Muscle layer of colon (tissue), 2 donors: ENCODE measurements around the gene MED26.

Source experiments
- H3K27ac ChIP-seq: one replicate; pipeline ENCODE4 v1.7.0; 2013; ENCODE audit warnings: low read depth, mild to moderate bottlenecking, low read length, moderate library complexity
- H3K27me3 ChIP-seq, 2 donors: one replicate each; pipeline ENCODE4 v1.7.0; 2013; ENCODE audit warnings: low read length in 2 of 2, mild to moderate bottlenecking in 2 of 2; ENCODE audit not compliant: insufficient read depth in 2 of 2, control insufficient read depth in 1 of 2
- H3K36me3 ChIP-seq: one replicate; pipeline ENCODE4 v1.7.0; 2013; ENCODE audit warnings: mild to moderate bottlenecking, low read length; ENCODE audit not compliant: insufficient read depth
- H3K4me1 ChIP-seq: one replicate; pipeline ENCODE4 v1.7.0; 2013; ENCODE audit warnings: mild to moderate bottlenecking, low read length; ENCODE audit not compliant: insufficient read depth
- H3K4me3 ChIP-seq, 2 donors: one replicate each; pipeline ENCODE4 v1.7.0; 2013; ENCODE audit warnings: low read length in 2 of 2, low read depth in 1 of 2, mild to moderate bottlenecking in 1 of 2, moderate library complexity in 1 of 2
- H3K9ac ChIP-seq: one replicate; pipeline ENCODE4 v1.7.0; 2013; ENCODE audit warnings: low read length
- H3K9me3 ChIP-seq: one replicate; pipeline ENCODE4 v1.7.0; 2013; ENCODE audit warnings: mild to moderate bottlenecking, low read length
- donor health status: abdominal sarcoma.
- donor health status: Adenocarcinoma of cecum.

The MED26 gene

DNA sequence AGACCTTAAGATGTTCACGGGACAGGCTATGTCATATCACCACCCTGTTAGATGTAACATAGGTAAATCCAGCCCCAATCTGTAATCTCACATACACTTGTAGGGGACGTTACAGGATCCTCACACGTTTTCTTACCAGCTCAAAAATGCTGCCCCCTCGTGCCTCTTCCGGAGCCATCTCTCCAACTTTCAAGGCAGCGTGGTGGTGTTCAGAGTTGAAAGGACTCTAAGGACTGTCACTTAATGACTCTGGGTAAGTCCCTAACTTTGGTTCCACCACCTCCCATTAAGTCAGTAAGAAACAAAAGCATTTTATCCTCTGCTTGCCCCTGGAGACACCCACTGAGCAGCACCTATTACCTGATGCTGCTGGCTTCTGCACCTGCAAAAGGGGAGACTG is 4.4 kb downstream of the MED26 start:
- H3K9me3 ChIP-seq: no peaks in the 10 kb centered on the region
- H3K4me3 ChIP-seq: no peak overlapping the region
- H3K4me1 ChIP-seq: peaks cover 49% of the 10 kb centered on the region
- peaks cover 7% of the 10 kb centered on the region for H3K36me3 ChIP-seq
- no peaks in the 10 kb centered on the region for H3K27me3 ChIP-seq
- H3K27ac ChIP-seq: no peak overlapping the region
- H3K9ac ChIP-seq: no peak overlapping the region

DNA sequence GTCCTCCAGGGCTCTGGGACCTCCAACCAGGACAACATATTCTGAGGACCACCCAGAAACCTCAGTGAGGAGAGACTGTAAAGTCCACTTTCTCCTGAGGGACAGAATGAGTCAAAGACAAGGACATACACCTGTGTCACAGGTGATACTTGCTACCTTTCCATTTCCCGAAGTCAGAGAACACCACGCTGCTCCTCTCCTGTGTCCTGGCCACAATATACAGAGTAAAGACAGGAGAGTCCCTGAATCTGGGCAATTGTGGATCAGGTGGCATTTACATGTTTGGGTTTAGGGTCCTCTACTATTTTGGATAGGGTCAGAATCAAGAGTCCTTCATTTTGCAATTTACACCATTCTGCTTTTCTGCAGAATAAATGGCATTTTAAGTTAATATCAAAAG is 4.9 kb downstream of the MED26 start:
- H3K4me1 ChIP-seq: peaks cover 54% of the 10 kb centered on the region
- H3K9me3 ChIP-seq: no peaks in the 10 kb centered on the region
- H3K9ac ChIP-seq: no peak overlapping the region
- H3K27me3 ChIP-seq: no peaks in the 10 kb centered on the region
- no peak overlapping the region for H3K27ac ChIP-seq
- peaks cover 7% of the 10 kb centered on the region for H3K36me3 ChIP-seq
- no peak overlapping the region for H3K4me3 ChIP-seq

DNA sequence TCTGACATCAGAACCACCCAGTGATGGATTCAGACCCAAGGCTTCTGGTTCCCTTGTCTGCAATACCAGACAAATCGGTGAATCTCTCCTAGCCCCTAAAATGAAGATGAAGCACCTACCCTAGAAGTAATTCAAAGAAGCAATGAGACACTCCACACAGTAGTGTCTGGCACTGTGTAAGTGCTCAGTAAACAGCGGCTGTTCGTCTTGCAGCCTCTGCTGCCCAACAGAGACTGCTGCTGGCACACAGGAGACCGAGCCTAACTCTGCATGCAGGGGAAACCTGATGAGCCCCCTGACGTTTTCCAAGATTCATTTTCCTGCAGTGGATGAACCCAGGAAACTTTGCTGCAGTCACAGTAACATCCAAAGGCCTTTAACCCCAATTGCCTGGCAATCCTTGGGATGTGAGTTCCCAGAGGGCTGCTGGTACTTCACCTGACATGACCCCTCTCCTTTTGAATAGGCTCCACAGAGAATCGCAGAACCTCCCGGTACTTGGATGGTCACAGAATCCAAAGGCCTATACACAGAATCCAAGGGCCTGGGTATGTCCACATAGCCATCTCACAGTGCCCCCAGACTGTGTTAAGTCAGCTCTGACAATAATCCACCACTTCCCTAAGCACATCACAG is 6.7 kb downstream of the MED26 start:
- H3K4me1 ChIP-seq: peaks cover 51% of the 10 kb centered on the region
- peaks cover 7% of the 10 kb centered on the region for H3K36me3 ChIP-seq
- no peaks in the 10 kb centered on the region for H3K9me3 ChIP-seq
- no peak overlapping the region for H3K27ac ChIP-seq
- H3K4me3 ChIP-seq: no peak overlapping the region
- H3K9ac ChIP-seq: no peak overlapping the region
- no peaks in the 10 kb centered on the region for H3K27me3 ChIP-seq

DNA sequence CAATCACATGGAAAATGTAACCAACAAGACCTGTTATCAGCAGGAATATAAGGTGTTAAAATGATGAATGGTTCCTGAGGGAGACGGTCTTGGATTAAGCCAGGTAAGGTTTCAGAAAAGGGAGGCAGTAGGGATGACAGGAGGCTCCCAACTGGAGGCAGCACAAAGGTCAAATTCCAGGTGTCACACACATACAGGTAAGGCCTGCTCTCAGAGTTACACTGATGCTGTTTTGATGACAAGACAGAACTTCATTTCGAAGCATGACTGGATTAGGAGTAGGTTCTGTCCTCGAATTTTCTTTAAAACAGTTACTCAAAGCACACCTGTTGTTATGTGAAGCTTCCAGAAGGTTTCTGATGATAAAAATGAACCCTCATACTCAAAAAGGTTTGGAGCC is 7.4 kb downstream of the MED26 start:
- Histone ChIP-seq H3K36me3 (peaks cover 7% of the 10 kb centered on the region), H3K4me1 (peaks cover 44% of the 10 kb centered on the region), H3K9me3 (no peaks in the 10 kb centered on the region), H3K27me3 (no peaks in the 10 kb centered on the region), H3K9ac (no peak overlapping the region), H3K4me3 (no peak overlapping the region), H3K27ac (no peak overlapping the region)

DNA sequence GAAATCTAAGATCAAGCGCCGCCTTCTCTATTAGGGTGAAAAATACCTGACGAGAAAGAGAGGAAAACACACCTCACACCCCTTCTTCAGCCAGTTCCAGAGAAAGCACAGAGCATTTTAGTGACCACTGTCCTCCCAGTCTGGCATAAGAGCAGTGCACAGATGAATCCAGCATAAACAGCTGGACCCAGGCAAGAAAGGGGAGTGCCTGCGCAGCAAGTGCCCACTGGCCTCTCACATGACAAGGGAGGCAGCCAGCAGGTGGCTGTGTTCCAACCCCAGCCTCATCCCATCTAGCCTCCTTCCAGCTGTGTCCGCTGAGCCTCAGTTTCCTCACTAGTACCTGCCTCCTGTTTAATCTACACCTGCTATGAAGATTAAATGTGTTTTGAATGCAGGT is 8.0 kb downstream of the MED26 start:
- Histone ChIP-seq H3K9ac (no peak overlapping the region), H3K27me3 (no peaks in the 10 kb centered on the region), H3K36me3 (peaks cover 7% of the 10 kb centered on the region), H3K4me1 (peaks cover 41% of the 10 kb centered on the region), H3K9me3 (no peaks in the 10 kb centered on the region), H3K4me3 (no peak overlapping the region), H3K27ac (no peak overlapping the region)

DNA sequence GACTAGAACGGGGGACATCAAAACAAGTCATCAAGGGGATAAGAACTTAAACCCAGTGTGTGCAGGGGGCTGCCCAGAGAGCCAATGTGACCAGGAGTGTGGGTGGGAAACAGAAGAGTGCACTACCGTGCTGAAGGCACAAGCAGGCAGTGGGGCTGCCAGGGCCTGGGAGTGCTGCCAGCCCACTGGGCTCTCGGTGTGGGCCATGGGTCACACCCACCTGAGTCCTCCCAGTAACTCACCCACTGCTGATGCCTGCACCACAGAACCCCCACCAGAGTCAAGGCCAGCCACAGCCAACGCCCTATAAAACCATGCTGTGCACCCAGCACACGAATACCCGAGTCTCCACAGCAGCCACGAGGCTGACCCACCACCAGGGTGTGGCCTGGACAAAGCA is 8.5 kb downstream of the MED26 start:
- peaks cover 38% of the 10 kb centered on the region for H3K4me1 ChIP-seq
- no peak overlapping the region for H3K27ac ChIP-seq
- no peaks in the 10 kb centered on the region for H3K27me3 ChIP-seq
- no peaks in the 10 kb centered on the region for H3K9me3 ChIP-seq
- H3K9ac ChIP-seq: no peak overlapping the region
- peaks cover 5% of the 10 kb centered on the region for H3K36me3 ChIP-seq
- H3K4me3 ChIP-seq: peak overlapping the region in 1 of 2 donors; percentile 6

DNA sequence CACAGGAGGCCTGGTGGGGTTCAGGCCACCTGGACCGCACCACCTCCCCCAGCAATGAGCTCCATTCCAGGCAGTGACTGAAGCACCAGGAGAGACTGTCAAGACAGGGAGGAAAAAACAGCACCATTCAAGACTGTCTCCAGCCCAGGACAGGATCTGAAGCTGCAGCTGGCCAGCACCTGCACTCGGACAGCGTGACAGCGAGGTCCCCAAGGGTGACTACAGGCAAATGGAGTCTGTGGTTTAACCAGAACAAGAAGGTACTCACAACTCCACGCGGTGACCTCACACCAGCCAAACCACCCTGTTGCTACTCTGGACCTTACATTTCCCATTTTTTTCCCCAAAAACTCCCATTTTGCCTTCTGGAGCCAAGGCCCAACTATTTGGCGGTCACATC is 9.8 kb downstream of the MED26 start:
- H3K9me3 ChIP-seq: no peaks in the 10 kb centered on the region
- no peaks in the 10 kb centered on the region for H3K36me3 ChIP-seq
- peaks cover 38% of the 10 kb centered on the region for H3K4me1 ChIP-seq
- H3K9ac ChIP-seq: no peak overlapping the region
- H3K27ac ChIP-seq: no peak overlapping the region
- H3K27me3 ChIP-seq: no peaks in the 10 kb centered on the region
- H3K4me3 ChIP-seq: no peak overlapping the region

DNA sequence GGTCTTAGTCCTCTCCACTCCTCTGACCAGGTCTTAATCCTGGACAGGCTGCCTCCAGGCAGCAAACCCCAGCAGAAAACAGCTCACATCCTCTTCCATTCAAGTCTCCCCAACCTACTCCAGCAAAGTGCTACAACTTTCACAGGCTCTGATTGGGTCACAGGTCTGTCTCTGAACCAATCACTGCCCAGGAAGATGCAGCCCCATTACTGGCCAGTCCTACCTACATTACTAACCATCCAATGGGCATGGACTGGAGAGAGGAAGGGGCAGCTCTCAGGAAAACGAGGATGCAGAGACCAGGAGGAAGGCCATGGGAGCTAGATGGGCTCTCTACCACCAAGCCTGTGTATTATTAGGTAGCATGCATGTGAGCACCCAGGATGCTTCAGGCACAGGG is 12.2 kb downstream of the MED26 start:
- Histone ChIP-seq H3K9ac (no peak overlapping the region), H3K27ac (no peak overlapping the region), H3K9me3 (no peaks in the 10 kb centered on the region), H3K4me1 (peaks cover 36% of the 10 kb centered on the region), H3K36me3 (no peaks in the 10 kb centered on the region), H3K4me3 (no peak overlapping the region), H3K27me3 (no peaks in the 10 kb centered on the region)

DNA sequence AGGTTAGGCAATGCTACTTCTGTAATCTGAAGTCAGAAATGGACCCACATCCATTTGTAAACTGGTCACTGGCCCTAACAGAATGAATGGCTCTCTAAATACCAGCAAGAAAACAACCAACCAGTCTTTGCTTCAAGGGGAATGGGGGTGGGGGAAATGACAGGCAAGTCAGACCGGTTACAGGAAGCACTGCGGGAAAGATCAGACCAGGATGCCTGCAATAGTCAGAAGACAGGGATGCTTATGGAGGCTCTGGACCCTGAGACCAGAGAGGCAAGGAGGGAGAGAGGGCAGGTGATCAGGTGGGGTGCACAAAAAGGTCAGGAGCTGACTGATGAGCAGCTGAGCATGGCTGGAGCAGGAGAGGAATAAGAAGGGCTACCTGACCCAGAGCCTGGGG is 13.1 kb downstream of the MED26 start:
- Histone ChIP-seq H3K4me3 (no peak overlapping the region), H3K9me3 (no peaks in the 10 kb centered on the region), H3K27ac (no peak overlapping the region), H3K4me1 (peaks cover 31% of the 10 kb centered on the region), H3K36me3 (no peaks in the 10 kb centered on the region), H3K9ac (no peak overlapping the region), H3K27me3 (no peaks in the 10 kb centered on the region)

DNA sequence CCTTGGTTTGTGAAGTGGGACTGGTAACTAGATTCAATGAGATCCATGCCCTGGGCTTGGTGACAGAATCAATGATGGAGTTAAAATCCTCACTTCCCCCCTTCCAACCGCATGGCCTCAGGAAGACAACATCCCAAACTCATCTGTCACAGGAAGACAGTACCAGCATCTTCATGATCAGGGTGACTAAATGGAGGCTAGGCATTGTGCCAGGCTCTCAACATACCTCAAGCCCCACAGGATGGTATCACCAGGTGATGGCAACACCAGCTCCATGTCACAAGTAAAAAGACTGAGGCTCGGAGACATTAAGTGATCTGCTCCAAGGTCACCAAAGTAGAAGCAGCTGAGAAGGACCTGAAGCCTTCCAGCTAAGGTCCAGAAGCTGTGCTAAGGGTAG is 14.2 kb downstream of the MED26 start:
- Histone ChIP-seq H3K4me1 (peaks cover 28% of the 10 kb centered on the region), H3K4me3 (no peak overlapping the region), H3K27me3 (no peaks in the 10 kb centered on the region), H3K27ac (no peak overlapping the region), H3K9me3 (no peaks in the 10 kb centered on the region), H3K36me3 (no peaks in the 10 kb centered on the region), H3K9ac (no peak overlapping the region)

DNA sequence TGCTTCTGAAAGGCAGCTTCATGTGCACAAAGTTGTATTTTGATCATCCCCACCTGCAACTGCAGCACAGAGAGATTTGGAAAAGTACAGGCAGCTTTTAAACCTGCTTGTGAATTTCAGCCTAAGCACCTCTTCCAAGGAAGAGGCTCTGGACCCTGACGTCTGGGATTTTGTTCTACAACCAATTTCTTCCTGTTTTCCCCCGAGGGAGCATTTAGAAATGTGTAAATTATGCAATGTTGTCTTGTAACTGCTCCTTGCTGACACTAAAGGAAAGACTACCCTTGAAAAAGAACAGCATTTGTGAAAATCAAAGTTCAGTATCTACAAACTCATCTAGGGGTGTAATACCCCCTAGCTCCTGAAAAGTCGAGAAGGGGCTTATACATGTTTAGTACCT is 15.4 kb downstream of the MED26 start:
- H3K27ac ChIP-seq: no peak overlapping the region
- no peak overlapping the region for H3K9ac ChIP-seq
- peaks cover 31% of the 10 kb centered on the region for H3K4me1 ChIP-seq
- H3K36me3 ChIP-seq: no peaks in the 10 kb centered on the region
- no peaks in the 10 kb centered on the region for H3K9me3 ChIP-seq
- H3K27me3 ChIP-seq: no peaks in the 10 kb centered on the region
- H3K4me3 ChIP-seq: no peak overlapping the region

DNA sequence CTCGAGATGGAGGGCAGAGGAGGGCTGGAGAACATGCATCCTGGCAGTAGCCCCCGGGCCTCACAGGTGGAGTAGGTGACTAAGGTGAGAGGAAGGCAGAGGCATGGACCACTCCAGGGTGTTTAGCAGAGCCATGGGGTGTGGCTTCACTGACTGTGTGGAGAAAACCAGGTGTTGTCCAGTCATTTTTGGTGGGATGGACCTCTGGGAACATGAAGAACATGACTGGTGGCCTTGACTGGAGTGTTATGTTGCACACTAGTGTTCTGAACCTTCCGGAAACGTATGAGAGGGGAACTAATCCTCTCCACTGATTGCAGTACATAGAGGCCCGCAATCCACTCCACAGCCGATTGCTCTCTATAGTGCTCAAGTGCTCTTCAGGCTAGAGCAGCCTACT is 16.9 kb downstream of the MED26 start:
- H3K27me3 ChIP-seq: no peaks in the 10 kb centered on the region
- no peaks in the 10 kb centered on the region for H3K36me3 ChIP-seq
- peaks cover 40% of the 10 kb centered on the region for H3K4me1 ChIP-seq
- no peak overlapping the region for H3K9ac ChIP-seq
- H3K9me3 ChIP-seq: no peaks in the 10 kb centered on the region
- no peak overlapping the region for H3K4me3 ChIP-seq
- H3K27ac ChIP-seq: no peak overlapping the region
